Testis (tissue), 2 donors: ENCODE data around the gene AGAP1.

ENCODE experiments used
- CTCF ChIP-seq, 3 experiments: fragments of 450-650 bp in 2 of 3; fragments of 200-600 bp in 1 of 3; sonication (generic) in 1 of 3; IDR thresholded peaks; one replicate each; pipeline ENCODE4 v1.5.1; 2016 to 2019; ENCODE audit warnings: antibody characterized with exemption in 3 of 3, mild to moderate bottlenecking in 2 of 3, moderate library complexity in 1 of 3
- POLR2A ChIP-seq: fragments of 450-650 bp; IDR thresholded peaks from one replicate; pipeline ENCODE4 v1.6.1; 2017; ENCODE audit warnings: antibody characterized with exemption, mild to moderate bottlenecking, moderate library complexity

GRCh38 chr2:235637896-235638295 lies 144.1 kb downstream of the AGAP1 start:
- no peak for TF ChIP-seq CTCF (IDR thresholded peaks at IDR 0.05)
- no peak for TF ChIP-seq POLR2A
